Lung (tissue), 12 donors: ENCODE data around the gene ROR1. TPM values are rescaled to one million over a fixed set of nuclear protein-coding genes. Genes with fewer than 3 reads are reported as not detected.

ENCODE experiments used
- ATAC-seq: fragments of 200-7000 bp; cut with Tn5 transposase; one replicate; pipeline ENCODE4 v1.9.1; 2020; ENCODE audit warnings: moderate number of reproducible peaks; ENCODE audit not compliant: insufficient read depth, low FRiP score
- DNase-seq, 3 donors: peaks; one replicate each; pipeline ENCODE4 v3.0.0-alpha.2; 2013 to 2017
- H3K27ac ChIP-seq, 2 donors: one replicate each; pipeline ENCODE4 v1.5.1; 2013; ENCODE audit warnings: mild to moderate bottlenecking in 2 of 2, moderate library complexity in 2 of 2, control low read depth in 1 of 2, inconsistent platforms in 1 of 2, low read depth in 1 of 2, low read length in 1 of 2
- H3K27me3 ChIP-seq, 3 donors: one replicate each; pipeline ENCODE4 v1.5.1; 2013; ENCODE audit warnings: low read length in 2 of 3; ENCODE audit not compliant: control insufficient read depth in 3 of 3, insufficient read depth in 3 of 3
- H3K36me3 ChIP-seq, 4 donors: one replicate each; pipeline ENCODE4 v1.5.1; 2013; ENCODE audit warnings: low read length in 4 of 4, mild to moderate bottlenecking in 1 of 4, moderate library complexity in 1 of 4; ENCODE audit not compliant: control insufficient read depth in 4 of 4, insufficient read depth in 4 of 4
- H3K4me1 ChIP-seq, 5 donors: one replicate each; pipeline ENCODE4 v1.5.1; 2013; ENCODE audit warnings: low read length in 5 of 5, mild to moderate bottlenecking in 2 of 5, moderate library complexity in 1 of 5; ENCODE audit not compliant: control insufficient read depth in 5 of 5, insufficient read depth in 5 of 5
- H3K4me3 ChIP-seq: one replicate; pipeline ENCODE4 v1.5.1; 2013; ENCODE audit warnings: mild to moderate bottlenecking, control low read depth, moderate library complexity
- H3K9ac ChIP-seq, 2 donors: one replicate each; pipeline ENCODE4 v1.5.1; 2013; ENCODE audit warnings: low read length in 2 of 2, control low read depth in 1 of 2; ENCODE audit not compliant: insufficient read depth in 1 of 2
- H3K9me3 ChIP-seq, 4 donors: one replicate each; pipeline ENCODE4 v1.5.1; 2013; ENCODE audit warnings: low read length in 3 of 4, mild to moderate bottlenecking in 1 of 4, moderate library complexity in 1 of 4; ENCODE audit not compliant: control insufficient read depth in 4 of 4, insufficient read depth in 3 of 4
- CTCF ChIP-seq: IDR thresholded peaks from 2 replicates; pipeline ENCODE4 v1.5.1; 2012; ENCODE audit warnings: mild to moderate bottlenecking; ENCODE audit errors: control extremely low read depth, extremely low read depth
- WGBS, 2 donors: extraction: QIAGEN DNeasy Blood & Tissue Kit; methylation state at CpG; one replicate each; pipeline ENCODE4 v1.1.7; 2013; 5-methylcytosine and 5-hydroxymethylcytosine counted together
- polyA plus RNA-seq, 2 donors: library from polyadenylated mRNA; stranded (reverse); fragments of 200-250 nt; gene quantifications; one replicate each; pipeline ENCODE4 v1.2.1, GENCODE V29; 2013
- total RNA-seq, 2 donors: library from RNA; depleted of rRNA in 1 of 2; stranded (reverse); fragments of >200 nt in 1 of 2; gene quantifications; one replicate each; pipeline ENCODE4 v1.2.1, GENCODE V29; 2014 to 2021
- donor health status: control.
- donor health status: control.
- donor health status: Bipolar disorder and iron deficiency.
- donor health status: healthy.
- donor health status: DM: yes; HTN: yes; CAD: no.

ROR1 gene
- total and polyA plus RNA-seq, 4 donors = 2.9 to 47.0 (median 14.0) TPM

GRCh38 chr1:63854091-63854490, 80.3 kb downstream of the ROR1 start:
- ATAC-seq (no peak), DNase-seq (no peak)
- H3K36me3 ChIP-seq = peaks cover 0 to 2% (median 0%) of the 10 kb centered on the region in 4 donors
- H3K4me1 ChIP-seq = peaks cover 0 to 16% (median 0%) of the 10 kb centered on the region in 5 donors
- no peaks in the 10 kb centered on the region for H3K9me3 ChIP-seq
- H3K27me3 ChIP-seq = no peaks in the 10 kb centered on the region
- H3K9ac ChIP-seq = no peak overlapping the region
- H3K27ac ChIP-seq = peak overlapping the region in 1 of 2 donors; percentile 48
- WGBS, 2 donors = 63 to 81% methylated on average over 3 of the region's 3 CpGs
- no peak overlapping the region for H3K4me3 ChIP-seq
- TF ChIP-seq CTCF = no peak

GRCh38 chr1:63855942-63856341, 82.1 kb downstream of the ROR1 start:
- no peak overlapping the region for H3K27ac ChIP-seq
- no peaks in the 10 kb centered on the region for H3K27me3 ChIP-seq
- no peak for ATAC-seq
- no peaks in the 10 kb centered on the region for H3K9me3 ChIP-seq
- peaks cover 0 to 19% (median under 1%) of the 10 kb centered on the region in 5 donors for H3K4me1 ChIP-seq
- H3K4me3 ChIP-seq = no peak overlapping the region
- H3K9ac ChIP-seq = no peak overlapping the region
- no peak for TF ChIP-seq CTCF
- peaks cover 0 to 2% (median 0%) of the 10 kb centered on the region in 4 donors for H3K36me3 ChIP-seq
- DNase-seq = no peak
- WGBS, 2 donors = 85 to 96% methylated on average over 1 of the region's 1 CpG

- no peaks in the 10 kb centered on the region for H3K9me3 ChIP-seq
- no peak for ATAC-seq
- H3K27ac ChIP-seq = peak overlapping the region in 1 of 2 donors; percentile 13
Measured at GRCh38 chr1:63856924-63857323, 83.1 kb downstream of the ROR1 start.

More at GRCh38 chr1:63856924-63857323, 83.1 kb downstream of the ROR1 start:
- Histone ChIP-seq H3K4me1 (peaks cover 0 to 19% (median 6%) of the 10 kb centered on the region in 5 donors), H3K4me3 (no peak overlapping the region), H3K27me3 (no peaks in the 10 kb centered on the region), H3K36me3 (peaks cover 0 to 2% (median 0%) of the 10 kb centered on the region in 4 donors), H3K9ac (no peak overlapping the region)
- WGBS, 2 donors = 90 to 91% methylated on average over 4 of the region's 4 CpGs
- TF ChIP-seq CTCF = no peak
- DNase-seq = no peak
